Measurements from ENCODE around the gene NPEPL1.

The NPEPL1 gene

GRCh38 chr20:58655328-58656107 lies 37.1 kb upstream of the NPEPL1 start:
- intact Hi-C loops (cut with DNase I), result loop anchor here (10.0 kb wide), 2 partner anchors 199 to 271 kb away; partner anchors contain the start of genes GNAS, GNAS-AS1 and VAPB
- DNase-seq, result no peak

- intact Hi-C loops (cut with DNase I), result loop anchor here (10.0 kb wide), 2 partner anchors 198 to 272 kb away; partner anchors contain the start of genes GNAS, GNAS-AS1 and VAPB
- DNase-seq, result no peak
Measured at GRCh38 chr20:58656831-58657230, 35.8 kb upstream of the NPEPL1 start.

- intact Hi-C loops (cut with DNase I), result loop anchor here (10.0 kb wide), 2 partner anchors 198 to 272 kb away; partner anchors contain the start of genes GNAS, GNAS-AS1 and VAPB
- DNase-seq, result no peak
Measured at GRCh38 chr20:58657262-58657661, 35.3 kb upstream of the NPEPL1 start.

- intact Hi-C loops (cut with DNase I), result loop anchor here (10.0 kb wide), 2 partner anchors 197 to 273 kb away; partner anchors contain the start of genes GNAS, GNAS-AS1 and VAPB
Measured at GRCh38 chr20:58657986-58658385, 34.6 kb upstream of the NPEPL1 start.

GRCh38 chr20:58658760-58659159 lies 33.8 kb upstream of the NPEPL1 start:
- intact Hi-C loops (cut with DNase I), result loop anchor here (10.0 kb wide), 2 partner anchors 196 to 274 kb away; partner anchors contain the start of genes GNAS, GNAS-AS1 and VAPB
- no peak for DNase-seq

More at GRCh38 chr20:58657986-58658385, 34.6 kb upstream of the NPEPL1 start:
- DNase-seq, result no peak

- intact Hi-C loops (cut with DNase I), result loop anchor here (10.0 kb wide), 2 partner anchors 195 to 275 kb away; partner anchors contain the start of genes GNAS, GNAS-AS1 and VAPB
Measured at GRCh38 chr20:58659841-58660240, 32.8 kb upstream of the NPEPL1 start.

GRCh38 chr20:58660855-58661597 lies 31.6 kb upstream of the NPEPL1 start:
- DNase-seq, result no peak
- intact Hi-C loops (cut with DNase I), result no loop called here

More at GRCh38 chr20:58659841-58660240, 32.8 kb upstream of the NPEPL1 start:
- no peak for DNase-seq

GRCh38 chr20:58661598-58662473 lies 30.8 kb upstream of the NPEPL1 start:
- intact Hi-C loops (cut with DNase I), result no loop called here
- DNase-seq, result no peak

GRCh38 chr20:58664331-58664730 lies 28.3 kb upstream of the NPEPL1 start:
- intact Hi-C loops (cut with DNase I), result no loop called here
- DNase-seq, result no peak

GRCh38 chr20:58664883-58665282 lies 27.7 kb upstream of the NPEPL1 start:
- DNase-seq, result no peak
- intact Hi-C loops (cut with DNase I), result no loop called here

GRCh38 chr20:58665606-58666005 lies 27.0 kb upstream of the NPEPL1 start:
- intact Hi-C loops (cut with DNase I), result no loop called here
- peak in 1 of 10 donors; percentile 52 for DNase-seq

GRCh38 chr20:58666702-58667101 lies 25.9 kb upstream of the NPEPL1 start:
- intact Hi-C loops (cut with DNase I), result no loop called here
- DNase-seq, result no peak

- no peak for DNase-seq
- intact Hi-C loops (cut with DNase I), result no loop called here
Measured at GRCh38 chr20:58667975-58668374, 24.6 kb upstream of the NPEPL1 start.

- DNase-seq, result no peak
- intact Hi-C loops (cut with DNase I), result no loop called here
Measured at GRCh38 chr20:58668901-58669286, 23.7 kb upstream of the NPEPL1 start.

- intact Hi-C loops (cut with DNase I), result no loop called here
- DNase-seq, result no peak
Measured at GRCh38 chr20:58669287-58670006, 23.2 kb upstream of the NPEPL1 start.

- intact Hi-C loops (cut with DNase I), result no loop called here
- no peak for DNase-seq
Measured at GRCh38 chr20:58670102-58670501, 22.5 kb upstream of the NPEPL1 start.

GRCh38 chr20:58670659-58671058 lies 21.9 kb upstream of the NPEPL1 start:
- intact Hi-C loops (cut with DNase I), result no loop called here
- no peak for DNase-seq

- DNase-seq, result no peak
- intact Hi-C loops (cut with DNase I), result no loop called here
Measured at GRCh38 chr20:58673119-58673518, 19.5 kb upstream of the NPEPL1 start.

GRCh38 chr20:58675146-58675584 lies 17.4 kb upstream of the NPEPL1 start:
- intact Hi-C loops (cut with DNase I), result no loop called here
- DNase-seq, result peak in 1 of 10 donors; percentile 71

All from posterior cingulate gyrus (tissue), 11 donors.